Measurements from ENCODE around the gene CNTNAP2.
"Not testable (repeated sequence)": the region's sequence is repeated elsewhere in the genome, so short reads cannot be mapped to it uniquely, and the experiment has no call there.

CNTNAP2 gene

DNA sequence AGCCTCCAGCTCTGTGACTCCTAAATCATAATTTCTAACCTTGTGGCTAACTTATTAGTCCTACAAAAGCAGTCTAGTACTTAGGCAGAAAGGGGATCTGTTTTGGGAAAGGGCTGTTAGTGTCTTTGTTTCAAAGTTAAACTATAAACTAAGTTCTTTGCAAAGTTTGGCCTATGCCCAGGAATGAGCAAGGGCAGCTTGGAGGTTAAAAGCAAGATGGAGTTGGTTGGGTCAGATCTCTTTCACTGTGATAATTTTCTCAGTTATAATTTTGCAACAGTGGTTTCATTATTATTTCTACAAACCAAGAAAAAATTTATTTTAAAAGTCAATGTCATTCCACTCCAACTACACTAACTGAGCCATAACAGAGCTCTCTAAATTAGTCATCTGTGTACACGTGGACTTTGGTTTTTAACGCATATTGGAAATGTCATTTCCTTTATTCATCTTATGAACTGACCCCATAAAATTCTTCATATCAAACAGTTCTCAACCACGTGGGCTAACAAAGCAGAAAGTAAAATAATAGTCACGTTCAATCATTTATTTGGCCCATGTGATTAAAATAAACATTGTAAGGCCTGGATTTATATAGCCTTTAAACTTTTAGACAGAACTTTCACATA lies 2330.7 kb downstream of the CNTNAP2 start:
- no peak overlapping the region for H3K27ac ChIP-seq (ENCODE audit: extremely low read depth, low read depth, low read length)
- CTCF ChIA-PET: interaction anchor here (0.6 kb wide), 2 partner anchors 482 to 645 kb away, joined by 3 to 5 read pairs; no protein-coding TSS in a partner anchor
- no peaks in the 10 kb centered on the region for H3K4me1 ChIP-seq (ENCODE audit: control insufficient read depth, insufficient read depth, low read length)
- H3K9me3 ChIP-seq (ENCODE audit: control insufficient read depth, insufficient read depth, low read depth, low read length): no peaks in the 10 kb centered on the region
- TF ChIP-seq, protein P1, sequence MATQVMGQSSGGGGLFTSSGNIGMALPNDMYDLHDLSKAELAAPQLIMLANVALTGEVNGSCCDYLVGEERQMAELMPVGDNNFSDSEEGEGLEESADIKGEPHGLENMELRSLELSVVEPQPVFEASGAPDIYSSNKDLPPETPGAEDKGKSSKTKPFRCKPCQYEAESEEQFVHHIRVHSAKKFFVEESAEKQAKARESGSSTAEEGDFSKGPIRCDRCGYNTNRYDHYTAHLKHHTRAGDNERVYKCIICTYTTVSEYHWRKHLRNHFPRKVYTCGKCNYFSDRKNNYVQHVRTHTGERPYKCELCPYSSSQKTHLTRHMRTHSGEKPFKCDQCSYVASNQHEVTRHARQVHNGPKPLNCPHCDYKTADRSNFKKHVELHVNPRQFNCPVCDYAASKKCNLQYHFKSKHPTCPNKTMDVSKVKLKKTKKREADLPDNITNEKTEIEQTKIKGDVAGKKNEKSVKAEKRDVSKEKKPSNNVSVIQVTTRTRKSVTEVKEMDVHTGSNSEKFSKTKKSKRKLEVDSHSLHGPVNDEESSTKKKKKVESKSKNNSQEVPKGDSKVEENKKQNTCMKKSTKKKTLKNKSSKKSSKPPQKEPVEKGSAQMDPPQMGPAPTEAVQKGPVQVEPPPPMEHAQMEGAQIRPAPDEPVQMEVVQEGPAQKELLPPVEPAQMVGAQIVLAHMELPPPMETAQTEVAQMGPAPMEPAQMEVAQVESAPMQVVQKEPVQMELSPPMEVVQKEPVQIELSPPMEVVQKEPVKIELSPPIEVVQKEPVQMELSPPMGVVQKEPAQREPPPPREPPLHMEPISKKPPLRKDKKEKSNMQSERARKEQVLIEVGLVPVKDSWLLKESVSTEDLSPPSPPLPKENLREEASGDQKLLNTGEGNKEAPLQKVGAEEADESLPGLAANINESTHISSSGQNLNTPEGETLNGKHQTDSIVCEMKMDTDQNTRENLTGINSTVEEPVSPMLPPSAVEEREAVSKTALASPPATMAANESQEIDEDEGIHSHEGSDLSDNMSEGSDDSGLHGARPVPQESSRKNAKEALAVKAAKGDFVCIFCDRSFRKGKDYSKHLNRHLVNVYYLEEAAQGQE (tag by site-specific recombination; IDR thresholded peaks at IDR 0.05): no peak
- TF ChIP-seq ZNF175 (tag by site-specific recombination; IDR thresholded peaks at IDR 0.05): no peak
- TF ChIP-seq, protein P2, sequence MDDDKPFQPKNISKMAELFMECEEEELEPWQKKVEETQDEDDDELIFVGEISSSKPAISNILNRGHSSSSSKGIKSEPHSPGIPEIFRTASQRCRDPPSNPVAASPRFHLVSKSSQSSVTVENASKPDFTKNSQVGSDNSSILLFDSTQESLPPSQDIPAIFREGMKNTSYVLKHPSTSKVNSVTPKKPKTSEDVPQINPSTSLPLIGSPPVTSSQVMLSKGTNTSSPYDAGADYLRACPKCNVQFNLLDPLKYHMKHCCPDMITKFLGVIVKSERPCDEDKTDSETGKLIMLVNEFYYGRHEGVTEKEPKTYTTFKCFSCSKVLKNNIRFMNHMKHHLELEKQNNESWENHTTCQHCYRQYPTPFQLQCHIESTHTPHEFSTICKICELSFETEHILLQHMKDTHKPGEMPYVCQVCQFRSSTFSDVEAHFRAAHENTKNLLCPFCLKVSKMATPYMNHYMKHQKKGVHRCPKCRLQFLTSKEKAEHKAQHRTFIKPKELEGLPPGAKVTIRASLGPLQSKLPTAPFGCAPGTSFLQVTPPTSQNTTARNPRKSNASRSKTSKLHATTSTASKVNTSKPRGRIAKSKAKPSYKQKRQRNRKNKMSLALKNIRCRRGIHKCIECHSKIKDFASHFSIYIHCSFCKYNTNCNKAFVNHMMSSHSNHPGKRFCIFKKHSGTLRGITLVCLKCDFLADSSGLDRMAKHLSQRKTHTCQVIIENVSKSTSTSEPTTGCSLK (tag by site-specific recombination; IDR thresholded peaks at IDR 0.05): no peak
- TF ChIP-seq YY1 (tag by site-specific recombination; IDR thresholded peaks at IDR 0.05): no peak
- no peak for TF ChIP-seq ZNF140 (tag by site-specific recombination; IDR thresholded peaks at IDR 0.05)
- no peak for TF ChIP-seq ZNF629 (tag by site-specific recombination; IDR thresholded peaks at IDR 0.05)
- TF ChIP-seq, protein P3, sequence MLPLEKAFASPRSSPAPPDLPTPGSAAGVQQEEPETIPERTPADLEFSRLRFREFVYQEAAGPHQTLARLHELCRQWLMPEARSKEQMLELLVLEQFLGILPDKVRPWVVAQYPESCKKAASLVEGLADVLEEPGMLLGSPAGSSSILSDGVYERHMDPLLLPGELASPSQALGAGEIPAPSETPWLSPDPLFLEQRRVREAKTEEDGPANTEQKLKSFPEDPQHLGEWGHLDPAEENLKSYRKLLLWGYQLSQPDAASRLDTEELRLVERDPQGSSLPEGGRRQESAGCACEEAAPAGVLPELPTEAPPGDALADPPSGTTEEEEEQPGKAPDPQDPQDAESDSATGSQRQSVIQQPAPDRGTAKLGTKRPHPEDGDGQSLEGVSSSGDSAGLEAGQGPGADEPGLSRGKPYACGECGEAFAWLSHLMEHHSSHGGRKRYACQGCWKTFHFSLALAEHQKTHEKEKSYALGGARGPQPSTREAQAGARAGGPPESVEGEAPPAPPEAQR (tag by site-specific recombination; IDR thresholded peaks at IDR 0.05): no peak
- TF ChIP-seq, protein P4, sequence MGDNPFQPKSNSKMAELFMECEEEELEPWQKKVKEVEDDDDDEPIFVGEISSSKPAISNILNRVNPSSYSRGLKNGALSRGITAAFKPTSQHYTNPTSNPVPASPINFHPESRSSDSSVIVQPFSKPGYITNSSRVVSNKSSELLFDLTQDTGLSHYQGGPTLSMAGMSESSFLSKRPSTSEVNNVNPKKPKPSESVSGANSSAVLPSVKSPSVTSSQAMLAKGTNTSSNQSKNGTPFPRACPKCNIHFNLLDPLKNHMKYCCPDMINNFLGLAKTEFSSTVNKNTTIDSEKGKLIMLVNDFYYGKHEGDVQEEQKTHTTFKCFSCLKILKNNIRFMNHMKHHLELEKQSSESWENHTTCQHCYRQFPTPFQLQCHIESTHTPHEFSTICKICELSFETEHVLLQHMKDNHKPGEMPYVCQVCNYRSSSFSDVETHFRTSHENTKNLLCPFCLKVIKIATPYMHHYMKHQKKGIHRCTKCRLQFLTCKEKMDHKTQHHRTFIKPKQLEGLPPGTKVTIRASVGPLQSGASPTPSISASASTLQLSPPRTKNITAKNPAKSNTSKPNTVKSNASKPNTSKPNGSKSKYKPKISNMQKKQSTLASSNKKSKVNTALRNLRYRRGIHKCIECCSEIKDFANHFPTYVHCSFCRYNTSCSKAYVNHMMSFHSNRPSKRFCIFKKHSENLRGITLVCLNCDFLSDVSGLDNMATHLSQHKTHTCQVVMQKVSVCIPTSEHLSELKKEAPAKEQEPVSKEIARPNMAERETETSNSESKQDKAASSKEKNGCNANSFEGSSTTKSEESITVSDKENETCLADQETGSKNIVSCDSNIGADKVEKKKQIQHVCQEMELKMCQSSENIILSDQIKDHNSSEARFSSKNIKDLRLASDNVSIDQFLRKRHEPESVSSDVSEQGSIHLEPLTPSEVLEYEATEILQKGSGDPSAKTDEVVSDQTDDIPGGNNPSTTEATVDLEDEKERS (tag by site-specific recombination; IDR thresholded peaks at IDR 0.05): no peak
- no peak for TF ChIP-seq ZNF146 (tag by site-specific recombination; IDR thresholded peaks at IDR 0.05)
- TF ChIP-seq BCL11A (tag by site-specific recombination; IDR thresholded peaks at IDR 0.05; ENCODE audit: low read depth): no peak
- TF ChIP-seq ZNF514 (tag by site-specific recombination; IDR thresholded peaks at IDR 0.05): no peak
- TF ChIP-seq OVOL3 (tag by site-specific recombination; IDR thresholded peaks at IDR 0.05): no peak
- no peak for TF ChIP-seq GFI1B (tag by site-specific recombination; IDR thresholded peaks at IDR 0.05)
- TF ChIP-seq ZNF174 (tag by site-specific recombination; IDR thresholded peaks at IDR 0.05): no peak
- H3K4me3 ChIP-seq (ENCODE audit: low read depth, low read length): no peak overlapping the region
- POLR2A ChIA-PET: no interaction called here
- H3K36me3 ChIP-seq (ENCODE audit: control insufficient read depth in 2 of 2, insufficient read depth in 1 of 2, low read length in 2 of 2): no peaks in the 10 kb centered on the region

DNA sequence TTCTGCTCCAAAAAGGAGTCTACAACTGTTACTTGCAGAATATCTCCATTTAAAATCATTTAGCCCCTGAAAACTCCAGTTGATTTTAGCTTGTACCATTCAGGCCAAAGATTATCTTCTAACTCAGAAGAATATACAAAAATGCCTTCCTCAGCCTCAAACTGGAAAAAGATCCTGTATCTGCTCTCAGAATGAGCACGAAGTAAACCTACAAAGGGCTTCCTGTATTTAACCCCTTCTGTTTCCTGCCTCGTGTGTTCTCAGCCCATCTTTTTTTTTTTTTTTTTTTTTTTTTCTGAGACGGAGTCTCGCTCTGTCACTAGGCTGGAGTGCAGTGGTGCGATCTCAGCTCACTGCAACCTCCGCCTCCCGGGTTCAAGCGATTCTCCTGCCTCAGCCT lies 2334.9 kb downstream of the CNTNAP2 start:
- CTCF ChIA-PET: interaction anchor here (0.6 to 0.7 kb wide), 2 partner anchors 31 to 1303 kb away, joined by 3 read pairs; no protein-coding TSS in a partner anchor

More for the DNA sequence above, 2334.9 kb downstream of the CNTNAP2 start:
- H3K27ac ChIP-seq (ENCODE audit: extremely low read depth, low read depth, low read length); H3K4me1 ChIP-seq (ENCODE audit: control insufficient read depth, insufficient read depth, low read length); H3K36me3 ChIP-seq (ENCODE audit: control insufficient read depth in 2 of 2, insufficient read depth in 1 of 2, low read length in 2 of 2); H3K9me3 ChIP-seq (ENCODE audit: control insufficient read depth, insufficient read depth, low read depth, low read length); POLR2A ChIA-PET; H3K4me3 ChIP-seq (ENCODE audit: low read depth, low read length): not testable (repeated sequence)
